ENCODE data around the gene HEBP1. TPM values are rescaled to one million over a fixed set of nuclear protein-coding genes. Genes with fewer than 3 reads are reported as not detected.
"Not testable (repeated sequence)": the region's sequence is repeated elsewhere in the genome, so short reads cannot be mapped to it uniquely, and the experiment has no call there.

The HEBP1 gene
- total and polyA plus RNA-seq, 7 donors, result 32.1 to 85.8 (median 44.9) TPM

DNA sequence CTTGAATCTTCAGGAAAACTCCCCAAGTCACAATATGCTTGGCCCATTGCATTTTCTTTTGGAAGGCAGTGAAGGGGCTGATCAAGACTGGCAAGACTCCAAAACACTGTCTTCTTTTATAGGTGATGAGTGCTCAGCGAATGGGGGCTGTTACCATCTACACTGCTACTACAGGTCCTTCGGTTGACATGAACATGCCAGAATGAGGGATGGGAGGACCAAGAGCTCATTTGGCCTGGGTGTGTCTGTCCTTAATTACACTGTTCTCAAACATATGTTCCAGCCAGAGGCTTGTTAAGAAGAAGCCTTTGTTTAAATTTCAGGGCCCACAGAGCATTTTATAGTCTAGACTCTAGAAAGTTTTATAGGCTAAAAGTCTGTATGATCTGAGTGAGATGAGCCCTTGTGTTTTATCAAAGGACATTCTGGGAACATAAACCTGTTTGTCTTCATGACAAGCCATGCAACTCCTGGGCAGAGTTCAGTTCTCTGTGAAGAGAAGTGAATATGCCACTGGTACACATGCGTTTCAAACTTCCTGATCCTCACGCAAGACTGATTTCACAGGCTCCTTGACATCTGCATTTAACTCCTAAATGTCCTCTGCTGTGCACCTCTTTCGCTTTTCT, 39.4 kb upstream of the HEBP1 start:
- H3K4me1 ChIP-seq, result peaks cover 0 to 19% (median 11%) of the 10 kb centered on the region in 4 donors
- intact Hi-C loops (cut with DNase I), result no loop called here
- no peaks in the 10 kb centered on the region for H3K36me3 ChIP-seq
- no peak overlapping the region for H3K4me3 ChIP-seq
- TF ChIP-seq, protein P1, sequence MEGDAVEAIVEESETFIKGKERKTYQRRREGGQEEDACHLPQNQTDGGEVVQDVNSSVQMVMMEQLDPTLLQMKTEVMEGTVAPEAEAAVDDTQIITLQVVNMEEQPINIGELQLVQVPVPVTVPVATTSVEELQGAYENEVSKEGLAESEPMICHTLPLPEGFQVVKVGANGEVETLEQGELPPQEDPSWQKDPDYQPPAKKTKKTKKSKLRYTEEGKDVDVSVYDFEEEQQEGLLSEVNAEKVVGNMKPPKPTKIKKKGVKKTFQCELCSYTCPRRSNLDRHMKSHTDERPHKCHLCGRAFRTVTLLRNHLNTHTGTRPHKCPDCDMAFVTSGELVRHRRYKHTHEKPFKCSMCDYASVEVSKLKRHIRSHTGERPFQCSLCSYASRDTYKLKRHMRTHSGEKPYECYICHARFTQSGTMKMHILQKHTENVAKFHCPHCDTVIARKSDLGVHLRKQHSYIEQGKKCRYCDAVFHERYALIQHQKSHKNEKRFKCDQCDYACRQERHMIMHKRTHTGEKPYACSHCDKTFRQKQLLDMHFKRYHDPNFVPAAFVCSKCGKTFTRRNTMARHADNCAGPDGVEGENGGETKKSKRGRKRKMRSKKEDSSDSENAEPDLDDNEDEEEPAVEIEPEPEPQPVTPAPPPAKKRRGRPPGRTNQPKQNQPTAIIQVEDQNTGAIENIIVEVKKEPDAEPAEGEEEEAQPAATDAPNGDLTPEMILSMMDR (IDR thresholded peaks at IDR 0.05), result no peak
- TF ChIP-seq POLR2A (IDR thresholded peaks at IDR 0.05), result no peak
- TF ChIP-seq POLR2AphosphoS5 (IDR thresholded peaks at IDR 0.05), result peak; percentile 18 to 64 (median 48)
- TF ChIP-seq EP300 (IDR thresholded peaks at IDR 0.05), result no peak
- no peak for DNase-seq
- H3K27me3 ChIP-seq, result no peaks in the 10 kb centered on the region
- 10 to 44% methylated on average over 5 of the region's 5 CpGs for WGBS, 2 donors
- no peak overlapping the region for H3K27ac ChIP-seq
- H3K9me3 ChIP-seq, result no peaks in the 10 kb centered on the region

DNA sequence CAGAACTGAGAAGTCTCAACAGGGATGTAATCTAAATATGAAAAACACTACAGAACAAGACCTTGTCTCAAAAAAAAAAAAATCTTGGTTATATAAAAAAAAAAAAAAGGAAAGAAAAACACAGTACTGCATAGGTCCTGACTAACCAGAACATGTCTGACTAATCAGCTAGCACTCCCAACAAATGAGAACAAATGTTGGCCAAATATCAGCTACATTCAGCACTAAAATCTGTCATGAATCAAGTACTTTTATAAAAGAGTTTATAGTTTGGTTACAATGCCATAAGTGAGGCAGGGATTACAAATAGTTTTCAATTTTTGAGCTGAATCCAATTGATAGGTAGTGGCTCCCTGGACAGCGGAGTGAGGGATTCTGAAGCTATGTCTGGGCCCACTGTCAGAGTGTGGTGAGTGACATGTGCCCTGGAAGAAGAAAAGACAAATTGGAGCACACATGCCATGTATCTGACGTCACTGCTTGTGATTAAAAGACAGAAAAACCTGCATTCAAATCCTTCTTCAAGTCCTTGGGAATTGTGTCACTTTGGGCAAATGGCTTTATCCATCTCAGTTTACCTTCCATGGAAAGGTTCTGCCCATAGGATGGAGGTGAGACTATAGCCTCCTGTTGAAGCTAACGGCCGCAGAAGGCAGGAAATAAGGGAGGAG, 38.6 kb upstream of the HEBP1 start:
- DNase-seq, result no peak
- Histone ChIP-seq H3K9me3 (no peaks in the 10 kb centered on the region), H3K4me1 (peaks cover 0 to 14% (median 9%) of the 10 kb centered on the region in 4 donors), H3K4me3 (no peak overlapping the region), H3K27ac (no peak overlapping the region), H3K27me3 (no peaks in the 10 kb centered on the region), H3K36me3 (no peaks in the 10 kb centered on the region)
- TF ChIP-seq POLR2A (IDR thresholded peaks at IDR 0.05) (no peak), POLR2AphosphoS5 (IDR thresholded peaks at IDR 0.05) (no peak), EP300 (IDR thresholded peaks at IDR 0.05) (no peak)
- TF ChIP-seq, protein P1 (IDR thresholded peaks at IDR 0.05), result no peak
- intact Hi-C loops (cut with DNase I), result no loop called here
- 48 to 76% methylated on average over 4 of the region's 4 CpGs for WGBS, 2 donors

DNA sequence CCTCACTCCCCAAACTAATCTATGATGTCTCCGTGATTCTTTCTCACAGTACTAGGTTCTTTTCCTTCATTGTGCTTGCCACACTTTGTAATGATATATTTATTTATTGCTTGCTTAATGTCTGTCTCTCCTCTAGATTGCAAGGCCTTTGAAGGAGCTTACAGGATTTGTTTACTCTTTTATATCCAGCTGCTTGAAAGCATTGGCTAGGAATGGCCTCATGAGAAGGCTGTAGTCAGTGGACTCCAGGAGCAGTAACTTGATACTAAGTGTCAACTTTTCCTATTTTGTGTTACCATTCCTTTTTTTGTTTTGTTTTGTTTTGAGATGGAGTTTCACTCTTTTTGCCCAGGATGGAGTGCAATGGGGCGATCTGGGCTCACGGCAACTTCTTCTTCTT, 36.8 kb upstream of the HEBP1 start:
- Histone ChIP-seq H3K27ac (no peak overlapping the region), H3K4me3 (no peak overlapping the region), H3K4me1 (peaks cover 0 to 14% (median 9%) of the 10 kb centered on the region in 4 donors), H3K9me3 (no peaks in the 10 kb centered on the region), H3K27me3 (no peaks in the 10 kb centered on the region), H3K36me3 (no peaks in the 10 kb centered on the region)
- TF ChIP-seq POLR2A (IDR thresholded peaks at IDR 0.05) (no peak), POLR2AphosphoS5 (IDR thresholded peaks at IDR 0.05) (no peak)
- 91 to 94% methylated on average over 3 of the region's 3 CpGs for WGBS, 2 donors
- intact Hi-C loops (cut with DNase I), result no loop called here
- no peak for DNase-seq

DNA sequence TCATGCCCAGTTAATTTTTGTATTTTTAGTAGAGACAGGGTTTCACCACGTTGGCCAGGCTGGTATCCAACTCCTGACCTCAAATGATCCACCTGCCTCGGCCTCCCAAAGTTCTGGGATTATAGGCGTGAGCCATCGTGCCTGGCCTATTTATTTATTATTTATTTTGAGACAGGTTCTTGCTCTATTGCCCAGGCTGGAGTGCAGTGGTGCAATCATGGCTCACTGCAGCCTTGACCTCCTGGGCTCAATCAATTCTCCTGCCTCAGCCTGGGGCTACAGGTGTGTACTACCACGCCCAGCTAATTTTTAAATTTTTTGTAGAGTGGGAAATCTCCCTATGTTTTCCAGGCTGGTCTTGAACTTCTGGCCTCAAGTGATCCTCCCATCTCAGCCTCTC, 35.3 kb upstream of the HEBP1 start:
- H3K27me3 ChIP-seq; H3K9me3 ChIP-seq; DNase-seq; H3K27ac ChIP-seq; intact Hi-C loops (cut with DNase I); H3K36me3 ChIP-seq; H3K4me3 ChIP-seq: not testable (repeated sequence)
- 81 to 88% methylated on average over 5 of the region's 5 CpGs for WGBS, 2 donors
- peaks cover 0 to 14% (median 9%) of the 10 kb centered on the region in 4 donors for H3K4me1 ChIP-seq

DNA sequence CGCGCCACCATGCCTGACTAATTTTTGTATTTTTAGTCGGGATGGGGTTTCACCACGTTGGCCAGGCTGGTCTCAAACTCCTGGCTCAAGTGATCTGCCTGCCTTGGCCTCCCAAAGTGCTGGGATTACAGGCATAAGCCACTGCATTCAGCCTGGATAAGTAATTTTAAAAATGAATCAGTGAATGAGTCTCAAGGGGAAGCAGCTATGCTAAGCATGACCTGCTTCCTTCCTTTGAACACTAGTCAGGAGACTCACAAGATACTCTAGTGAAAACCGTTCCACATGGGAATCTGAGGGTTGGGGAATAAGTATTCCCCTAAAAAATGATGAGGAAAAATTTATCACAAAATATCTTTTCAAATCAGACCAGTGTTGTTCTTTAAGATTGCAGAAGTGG, 33.4 kb upstream of the HEBP1 start:
- Histone ChIP-seq H3K36me3 (no peaks in the 10 kb centered on the region), H3K9me3 (no peaks in the 10 kb centered on the region), H3K27me3 (no peaks in the 10 kb centered on the region), H3K4me1 (no peaks in the 10 kb centered on the region), H3K4me3 (no peak overlapping the region), H3K27ac (no peak overlapping the region)
- no peak for DNase-seq
- intact Hi-C loops (cut with DNase I), result no loop called here
- TF ChIP-seq POLR2A (IDR thresholded peaks at IDR 0.05), result no peak
- TF ChIP-seq, protein P1 (IDR thresholded peaks at IDR 0.05), result no peak
- 83 to 93% methylated on average over 5 of the region's 5 CpGs for WGBS, 2 donors

All from sigmoid colon (tissue), 7 donors.